Measurements from ENCODE around the gene IL17RE. TPM values are rescaled to one million over a fixed set of nuclear protein-coding genes. Genes with fewer than 3 reads are reported as not detected.

The IL17RE gene
- total and polyA plus RNA-seq, 2 donors (not counting 3 experiments of a cell fraction or from before 2014, with no cell fraction given) = 1.2 to 1.3 TPM

- Histone ChIP-seq H3K9me3 (replicated peaks; ENCODE audit: control insufficient read depth, insufficient read depth, low read length) (no peaks in the 10 kb centered on the region), H3K4me3 (replicated peaks in 1 of 3; ENCODE audit: insufficient read depth in 1 of 3, low read depth in 1 of 3, low read length in 3 of 3) (no peak overlapping the region), H3K36me3 (ENCODE audit: control insufficient read depth in 2 of 2, extremely low read depth in 1 of 2, insufficient read depth in 2 of 2, low read length in 2 of 2) (peaks cover 2 to 9% of the 10 kb centered on the region in 2 experiments), H3K9ac (replicated peaks; ENCODE audit: extremely low read depth, insufficient read depth, low read length) (no peak overlapping the region), H3K27me3 (ENCODE audit: control insufficient read depth in 2 of 2, insufficient read depth in 2 of 2, low read length in 2 of 2) (no peaks in the 10 kb centered on the region), H4K20me1 (replicated peaks; ENCODE audit: control insufficient read depth, extremely low read depth, insufficient read depth, low read length) (no peaks in the 10 kb centered on the region), H2AFZ (ENCODE audit: low read depth, low read length) (no peak overlapping the region), H3K9me1 (replicated peaks; ENCODE audit: control insufficient read depth, extremely low read depth, insufficient read depth, low read length) (no peaks in the 10 kb centered on the region), H3K4me1 (ENCODE audit: control insufficient read depth, extremely low read depth, insufficient read depth, low read length) (no peaks in the 10 kb centered on the region), H3K27ac (ENCODE audit: insufficient read depth, low read depth, low read length) (no peak overlapping the region), H3K79me2 (ENCODE audit: control insufficient read depth, insufficient read depth, low read length) (no peaks in the 10 kb centered on the region), H3K4me2 (ENCODE audit: insufficient read depth, low read length) (no peak overlapping the region)
- POLR2A ChIA-PET = no interaction called here
- BruUV-seq (replicated peaks) = no TSS peak
- TF ChIP-seq JUN (IDR thresholded peaks at IDR 0.05; ENCODE audit: borderline replicate concordance, insufficient read depth, insufficient read length, low read depth) (no peak), POLR2A (IDR thresholded peaks at IDR 0.05; ENCODE audit: low read depth, low read length) (no peak), EZH2 (IDR thresholded peaks at IDR 0.05; ENCODE audit: borderline replicate concordance, low read depth, low read length, severe bottlenecking) (no peak), GATA2 (IDR thresholded peaks at IDR 0.05; ENCODE audit: insufficient read depth, insufficient read length, low read depth, low read length) (no peak), FOS (IDR thresholded peaks at IDR 0.05; ENCODE audit: borderline replicate concordance, insufficient read depth, low read length) (no peak), CTCF (IDR thresholded peaks at IDR 0.05; ENCODE audit: extremely low read depth in 1 of 2, insufficient read depth in 1 of 2, low read depth in 1 of 2, low read length in 2 of 2) (no peak), MYC (IDR thresholded peaks at IDR 0.05; ENCODE audit: low read depth, low read length) (no peak)
- CTCF ChIA-PET = no interaction called here
- FAIRE-seq (no peak), DNase-seq (ENCODE audit: low read depth, low spot score) (no peak)
- intact Hi-C loops (cut with micrococcal nuclease) (no loop called here), dilution Hi-C loops (cut with MboI; ENCODE audit: extremely low pct_ligation_motif_present, low sequenced_read_pairs) (no loop called here)
Observed at GRCh38 chr3:9940746-9941145, 38.1 kb downstream of the IL17RE start.
